B cell (primary cell): Measurements from ENCODE around the gene C11orf16.

Experiments used
- CTCF ChIP-seq: fragments of 200-600 bp; IDR thresholded peaks from one replicate; pipeline ENCODE4 v1.8.0; 2022; ENCODE audit warnings: antibody characterized with exemption, mild to moderate bottlenecking
- EZH2 ChIP-seq: IDR thresholded peaks from 2 replicates; pipeline ENCODE4 v1.6.1; 2012; ENCODE audit warnings: borderline replicate concordance, low read depth, mild to moderate bottlenecking, moderate library complexity, low read length; ENCODE audit not compliant: insufficient read depth, poor library complexity, severe bottlenecking

GRCh38 chr11:8932564-8933180 is at the start of gene C11orf16:
- TF ChIP-seq CTCF = no peak
- no peak for TF ChIP-seq EZH2
